DMS153 treated with DMSO at 0.1 percent for 48 hours (cell line): ENCODE results near the gene TLNRD1.
A peak's percentile ranks its signal among the peaks of the same experiment; 100 is the strongest.

Experiments used
- DNase-seq: peaks from one replicate; lab custom pipeline; 2025; ENCODE audit not compliant: unreplicated experiment; lab: John Stamatoyannopoulos, UW

Gene TLNRD1

GRCh38 chr15:81025721-81026370 is 25.1 kb downstream of the TLNRD1 start:
- no peak for DNase-seq

- DNase-seq = no peak
Measured at GRCh38 chr15:81026836-81027599, 26.3 kb downstream of the TLNRD1 start.

GRCh38 chr15:81029414-81030300 is 28.9 kb downstream of the TLNRD1 start:
- DNase-seq = no peak

GRCh38 chr15:81030301-81030750 is 29.6 kb downstream of the TLNRD1 start:
- DNase-seq = no peak

- no peak for DNase-seq
Measured at GRCh38 chr15:81031203-81031602, 30.5 kb downstream of the TLNRD1 start.

- DNase-seq = no peak
Measured at GRCh38 chr15:81032355-81032754, 31.6 kb downstream of the TLNRD1 start.

GRCh38 chr15:81032818-81033217 is 32.1 kb downstream of the TLNRD1 start:
- DNase-seq = no peak

GRCh38 chr15:81033508-81033907 is 32.8 kb downstream of the TLNRD1 start:
- no peak for DNase-seq

- no peak for DNase-seq
Measured at GRCh38 chr15:81037952-81038743, 37.4 kb downstream of the TLNRD1 start.

- no peak for DNase-seq
Measured at GRCh38 chr15:81038975-81039607, 38.4 kb downstream of the TLNRD1 start.

- DNase-seq = no peak
Measured at GRCh38 chr15:81040757-81041156, 40.0 kb downstream of the TLNRD1 start.

GRCh38 chr15:81043281-81043934 is 42.7 kb downstream of the TLNRD1 start:
- DNase-seq = no peak

- no peak for DNase-seq
Measured at GRCh38 chr15:81043935-81044575, 43.3 kb downstream of the TLNRD1 start.

- no peak for DNase-seq
Measured at GRCh38 chr15:81046290-81046689, 45.6 kb downstream of the TLNRD1 start.

GRCh38 chr15:81047928-81048327 is 47.2 kb downstream of the TLNRD1 start:
- DNase-seq = no peak

- peak; percentile 0 for DNase-seq
Measured at GRCh38 chr15:81049835-81050234, 49.1 kb downstream of the TLNRD1 start.

GRCh38 chr15:81050259-81050658 is 49.5 kb downstream of the TLNRD1 start:
- no peak for DNase-seq

GRCh38 chr15:81050805-81051204 is 50.1 kb downstream of the TLNRD1 start:
- no peak for DNase-seq

GRCh38 chr15:81052046-81052445 is 51.3 kb downstream of the TLNRD1 start:
- DNase-seq = no peak
